H9 (cell line): ENCODE data around the gene ALDH1L1. TPM values are rescaled to one million over a fixed set of nuclear protein-coding genes. Genes with fewer than 3 reads are reported as not detected.

ENCODE experiments used
- DNase-seq: peaks from one replicate; pipeline ENCODE4 v3.0.0-alpha.2; 2017
- H2AFZ ChIP-seq: one replicate; pipeline ENCODE4 v1.6.1; 2013; ENCODE audit warnings: mild to moderate bottlenecking, low read length, control low read depth, moderate library complexity
- H2AK5ac ChIP-seq: 2 replicates; pipeline ENCODE4 v1.6.1; 2013; ENCODE audit warnings: low read length, control low read depth, mixed read lengths; ENCODE audit not compliant: insufficient read length
- H2BK120ac ChIP-seq: one replicate; pipeline ENCODE4 v1.6.1; 2013; ENCODE audit warnings: low read depth, mild to moderate bottlenecking, low read length, control low read depth, inconsistent platforms; ENCODE audit not compliant: poor library complexity, severe bottlenecking
- H2BK12ac ChIP-seq: 2 replicates; pipeline ENCODE4 v1.6.1; 2013; ENCODE audit warnings: low read length, control low read depth, mixed read lengths, low read depth; ENCODE audit not compliant: insufficient read length
- H2BK15ac ChIP-seq: 2 replicates; pipeline ENCODE4 v1.6.1; 2013; ENCODE audit warnings: low read depth, low read length, control low read depth
- H2BK20ac ChIP-seq: one replicate; pipeline ENCODE4 v1.6.1; 2013; ENCODE audit warnings: low read depth, mild to moderate bottlenecking, low read length, control low read depth, inconsistent platforms; ENCODE audit not compliant: poor library complexity, severe bottlenecking
- H2BK5ac ChIP-seq: 2 replicates; pipeline ENCODE4 v1.6.1; 2013; ENCODE audit warnings: low read length, control low read depth, mixed read lengths; ENCODE audit not compliant: insufficient read length
- H3K14ac ChIP-seq: 2 replicates; pipeline ENCODE4 v1.6.1; 2013; ENCODE audit warnings: low read length, control low read depth; ENCODE audit not compliant: insufficient read depth
- H3K18ac ChIP-seq: 2 replicates; pipeline ENCODE4 v1.6.1; 2013; ENCODE audit warnings: low read depth, mild to moderate bottlenecking, mixed read lengths, low read length, control low read depth; ENCODE audit not compliant: insufficient read length
- H3K23ac ChIP-seq: 2 replicates; pipeline ENCODE4 v1.6.1; 2013; ENCODE audit warnings: low read length, control low read depth, mixed read lengths, low read depth; ENCODE audit not compliant: insufficient read length
- H3K23me2 ChIP-seq: 2 replicates; pipeline ENCODE4 v1.6.1; 2013; ENCODE audit warnings: low read depth, mild to moderate bottlenecking, mixed read lengths, low read length, control low read depth; ENCODE audit not compliant: insufficient read length, poor library complexity, severe bottlenecking
- H3K27ac ChIP-seq: 2 replicates; pipeline ENCODE4 v1.5.1; 2013; ENCODE audit warnings: low read length, control low read depth, mixed read lengths, low read depth; ENCODE audit not compliant: insufficient read length
- H3K27me3 ChIP-seq: 2 replicates; pipeline ENCODE4 v1.6.1; 2013; ENCODE audit warnings: low read length, control low read depth, inconsistent platforms; ENCODE audit not compliant: insufficient read depth
- H3K4ac ChIP-seq: 2 replicates; pipeline ENCODE4 v1.6.1; 2013; ENCODE audit warnings: low read depth, mild to moderate bottlenecking, control low read depth, inconsistent platforms, low read length, moderate library complexity
- H3K4me1 ChIP-seq: 2 replicates; pipeline ENCODE4 v1.6.1; 2013; ENCODE audit warnings: low read length, control low read depth, inconsistent platforms; ENCODE audit not compliant: insufficient read depth
- H3K4me2 ChIP-seq: 2 replicates; pipeline ENCODE4 v1.6.1; 2013; ENCODE audit warnings: low read length, control low read depth, mixed read lengths; ENCODE audit not compliant: insufficient read length, insufficient read depth
- H3K56ac ChIP-seq: 2 replicates; pipeline ENCODE4 v1.6.1; 2013; ENCODE audit warnings: low read depth, mild to moderate bottlenecking, mixed read lengths, low read length, control low read depth; ENCODE audit not compliant: insufficient read length
- H3K79me1 ChIP-seq: 2 replicates; pipeline ENCODE4 v1.6.1; 2013; ENCODE audit warnings: low read depth, mild to moderate bottlenecking, moderate library complexity, low read length, control low read depth, inconsistent platforms; ENCODE audit not compliant: insufficient read depth, poor library complexity, severe bottlenecking
- H3K79me2 ChIP-seq: 2 replicates; pipeline ENCODE4 v1.6.1; 2013; ENCODE audit warnings: low read length, control low read depth, inconsistent platforms; ENCODE audit not compliant: insufficient read depth
- H3K9ac ChIP-seq: 2 replicates; pipeline ENCODE4 v1.6.1; 2013; ENCODE audit warnings: low read length, control low read depth, mixed read lengths; ENCODE audit not compliant: insufficient read length; ENCODE audit errors: extremely low read depth
- H3K9me3 ChIP-seq: one replicate; pipeline ENCODE4 v1.6.1; 2013; ENCODE audit warnings: low read depth, low read length, inconsistent platforms; ENCODE audit not compliant: control insufficient read depth
- H3T11ph ChIP-seq: one replicate; pipeline ENCODE4 v1.6.1; 2013; ENCODE audit warnings: mild to moderate bottlenecking, low read length, control low read depth, inconsistent platforms
- H4K20me1 ChIP-seq: one replicate; pipeline ENCODE4 v1.6.1; 2013; ENCODE audit not compliant: control insufficient read depth, insufficient read length, insufficient read depth
- H4K5ac ChIP-seq: 2 replicates; pipeline ENCODE4 v1.6.1; 2013; ENCODE audit warnings: low read depth, mild to moderate bottlenecking, mixed read lengths, low read length, control low read depth; ENCODE audit not compliant: insufficient read length
- H4K8ac ChIP-seq: replicated peaks from 2 replicates; pipeline ENCODE4 v1.6.1; 2013; ENCODE audit warnings: low read length, control low read depth, mixed read lengths, low read depth; ENCODE audit not compliant: insufficient read length
- H4K91ac ChIP-seq: 2 replicates; pipeline ENCODE4 v1.6.1; 2013; ENCODE audit warnings: low read depth, mild to moderate bottlenecking, moderate library complexity, mixed read lengths, low read length, control low read depth; ENCODE audit not compliant: insufficient read length
- H3K27ac Mint-ChIP-seq, 3 experiments: 2 replicates in 2 of 3; 3 replicates in 1 of 3; pipeline ENCODE4 v1.8.0; 2020 to 2021; ENCODE audit warnings: mixed read lengths in 3 of 3, mild to moderate bottlenecking in 1 of 3, moderate library complexity in 1 of 3
- H3K27me3 Mint-ChIP-seq: 2 replicates; pipeline ENCODE4 v1.8.0; 2021; ENCODE audit warnings: low read depth, mild to moderate bottlenecking, moderate library complexity, mixed read lengths
- H3K36me3 Mint-ChIP-seq, 3 experiments: 2 replicates in 2 of 3; 3 replicates in 1 of 3; pipeline ENCODE4 v1.8.0; 2020 to 2021; ENCODE audit warnings: low read depth in 3 of 3, mixed read lengths in 3 of 3; ENCODE audit not compliant: insufficient read depth in 1 of 3
- H3K4me1 Mint-ChIP-seq, 2 experiments: 2 replicates each; pipeline ENCODE4 v1.8.0; 2020; ENCODE audit warnings: mixed read lengths in 2 of 2
- H3K4me3 Mint-ChIP-seq, 2 experiments: 2 replicates in 1 of 2; 3 replicates in 1 of 2; pipeline ENCODE4 v1.8.0; 2020 to 2021; ENCODE audit warnings: mild to moderate bottlenecking in 2 of 2, mixed read lengths in 2 of 2, moderate library complexity in 1 of 2
- H3K9me3 Mint-ChIP-seq, 2 experiments: 2 replicates in 1 of 2; 3 replicates in 1 of 2; pipeline ENCODE4 v1.8.0; 2020; ENCODE audit warnings: mild to moderate bottlenecking in 2 of 2, mixed read lengths in 2 of 2, moderate library complexity in 1 of 2
- WGBS: extraction: QIAGEN DNeasy Blood & Tissue Kit; methylation state at CpG from one replicate; pipeline ENCODE4 v1.1.7; 2013; ENCODE audit warnings: missing lambda C conversion rate, low lambda C conversion rate, mixed read lengths; ENCODE audit not compliant: insufficient read length; ENCODE audit errors: extremely low coverage; 5-methylcytosine and 5-hydroxymethylcytosine counted together
- total RNA-seq: library from RNA; stranded (reverse); gene quantifications from 2 replicates; pipeline ENCODE4 v1.2.1, GENCODE V29; 2021
- TF ChIP-seq, protein P1 (sequence below): fragments of 200-600 bp; sonication (generic); conservative IDR thresholded peaks from 3 replicates; pipeline ENCODE4 v1.8.0; 2021; ENCODE audit warnings: antibody characterized with exemption, mild to moderate bottlenecking

ALDH1L1 gene
- total RNA-seq, 1 experiment from 2014 or later, result 0.90 TPM

- H4K20me1 ChIP-seq, result no peaks in the 10 kb centered on the region
- no peak overlapping the region for H2BK20ac ChIP-seq
- no peaks in the 10 kb centered on the region for H3K4me1 ChIP-seq
- peaks cover 15 to 37% of the 10 kb centered on the region in 2 experiments for H3K4me1 Mint-ChIP-seq
- no peak overlapping the region for H4K5ac ChIP-seq
- WGBS, result no CpG with 5 or more reads among the region's 2 CpGs
- no peak overlapping the region for H2BK12ac ChIP-seq
- H3K4me2 ChIP-seq, result no peak overlapping the region
- H3K4ac ChIP-seq, result no peak overlapping the region
- no peak overlapping the region; a peak in 1 of 5 replicates for H3K4me3 Mint-ChIP-seq
- H2AK5ac ChIP-seq, result no peak overlapping the region
- no peak overlapping the region for H3K18ac ChIP-seq
- H3K79me1 ChIP-seq, result no peaks in the 10 kb centered on the region
- H2BK15ac ChIP-seq, result no peak overlapping the region
- H2BK120ac ChIP-seq, result no peak overlapping the region
- no peaks in the 10 kb centered on the region for H3K27me3 ChIP-seq
- no peaks in the 10 kb centered on the region for H3K9me3 Mint-ChIP-seq
- peak; percentile 12 for DNase-seq
- no peaks in the 10 kb centered on the region for H3K23me2 ChIP-seq
- no peaks in the 10 kb centered on the region; the same call in 1 of the 2 replicates for H3K27me3 Mint-ChIP-seq
- H3K27ac ChIP-seq, result no peak overlapping the region
- H3K36me3 Mint-ChIP-seq, result no peaks in the 10 kb centered on the region
- no peak overlapping the region for H3T11ph ChIP-seq
- H3K23ac ChIP-seq, result no peak overlapping the region
- H3K9ac ChIP-seq, result no peak overlapping the region
- H3K9me3 ChIP-seq, result no peaks in the 10 kb centered on the region
- H3K27ac Mint-ChIP-seq, result peak overlapping the region in 1 of 3 experiments; percentile 24; a peak in 1 of 7 replicates
- no peak overlapping the region for H2AFZ ChIP-seq
- no peak overlapping the region for H4K8ac ChIP-seq
- TF ChIP-seq, protein P1, sequence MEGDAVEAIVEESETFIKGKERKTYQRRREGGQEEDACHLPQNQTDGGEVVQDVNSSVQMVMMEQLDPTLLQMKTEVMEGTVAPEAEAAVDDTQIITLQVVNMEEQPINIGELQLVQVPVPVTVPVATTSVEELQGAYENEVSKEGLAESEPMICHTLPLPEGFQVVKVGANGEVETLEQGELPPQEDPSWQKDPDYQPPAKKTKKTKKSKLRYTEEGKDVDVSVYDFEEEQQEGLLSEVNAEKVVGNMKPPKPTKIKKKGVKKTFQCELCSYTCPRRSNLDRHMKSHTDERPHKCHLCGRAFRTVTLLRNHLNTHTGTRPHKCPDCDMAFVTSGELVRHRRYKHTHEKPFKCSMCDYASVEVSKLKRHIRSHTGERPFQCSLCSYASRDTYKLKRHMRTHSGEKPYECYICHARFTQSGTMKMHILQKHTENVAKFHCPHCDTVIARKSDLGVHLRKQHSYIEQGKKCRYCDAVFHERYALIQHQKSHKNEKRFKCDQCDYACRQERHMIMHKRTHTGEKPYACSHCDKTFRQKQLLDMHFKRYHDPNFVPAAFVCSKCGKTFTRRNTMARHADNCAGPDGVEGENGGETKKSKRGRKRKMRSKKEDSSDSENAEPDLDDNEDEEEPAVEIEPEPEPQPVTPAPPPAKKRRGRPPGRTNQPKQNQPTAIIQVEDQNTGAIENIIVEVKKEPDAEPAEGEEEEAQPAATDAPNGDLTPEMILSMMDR, result no peak
- H3K14ac ChIP-seq, result no peak overlapping the region
- no peak overlapping the region for H2BK5ac ChIP-seq
- no peak overlapping the region for H3K56ac ChIP-seq
- no peak overlapping the region for H4K91ac ChIP-seq
- no peaks in the 10 kb centered on the region for H3K79me2 ChIP-seq
These were observed 54.6 kb downstream of the ALDH1L1 start for GRCh38 chr3:126125781-126126251.
